HepG2 (cell line): ENCODE results near the gene SSTR5. TPM values are rescaled to one million over a fixed set of nuclear protein-coding genes. Genes with fewer than 3 reads are reported as not detected.

Experiments
- ATAC-seq: fragments of 200-7000 bp; cut with Tn5 transposase; 3 replicates; pipeline ENCODE4 v1.9.1; 2020; ENCODE audit warnings: mild to moderate bottlenecking, moderate library complexity
- BruUV-seq: library from RNA; stranded (reverse); fragments of 400-500 nt; replicated peaks from 2 replicates; lab custom pipeline; 2021; lab: Mats Ljungman, UMichigan
- CTCF ChIA-PET: fragments of 300-600 bp; formaldehyde crosslinking; extraction: SDS; loops from one replicate; lab custom pipeline; 2021; ENCODE audit warnings: low total read pairs, inconsistent platforms, low intra/inter-chr PET ratio; lab: Yijun Ruan, JAX
- POLR2A ChIA-PET: fragments of 350-600 bp; sonication (Branson Sonifier 250); formaldehyde crosslinking; loops from one replicate; lab custom pipeline; 2020; ENCODE audit warnings: antibody characterized with exemption, inconsistent platforms; lab: Yijun Ruan, JAX
- DNase-seq: peaks from one replicate; pipeline ENCODE4 v3.0.0-alpha.2; 2015; ENCODE audit warnings: low spot score
- FAIRE-seq: peaks from 3 replicates; lab custom pipeline; 2011; peaks lifted over from hg19 to GRCh38; lab: Jason Lieb, UNC
- H2AFZ ChIP-seq: one replicate; pipeline ENCODE4 v1.6.1; 2011; ENCODE audit warnings: low read length, inconsistent platforms
- H3K27ac ChIP-seq: fragments of 300-600 bp; 3 replicates; pipeline ENCODE4 v1.8.0; 2011; ENCODE audit warnings: mixed run types, mild to moderate bottlenecking, mixed read lengths, low read length, inconsistent platforms; ENCODE audit not compliant: insufficient read depth; ENCODE audit errors: extremely low read length
- H3K27me3 ChIP-seq, 2 experiments: fragments of 200-600 bp in 1 of 2; 2 replicates in 1 of 2; 3 replicates in 1 of 2; pipeline versions ENCODE4 v1.6.0 to v1.8.0; 2011; ENCODE audit warnings: low read length in 2 of 2, mild to moderate bottlenecking in 2 of 2, moderate library complexity in 2 of 2, inconsistent platforms in 1 of 2; ENCODE audit not compliant: insufficient read depth in 2 of 2, control insufficient read depth in 1 of 2
- H3K36me3 ChIP-seq, 2 experiments: fragments of 200-600 bp in 1 of 2; replicated peaks in 1 of 2; 2 replicates in 1 of 2; 3 replicates in 1 of 2; pipeline versions ENCODE4 v1.5.1 to v1.8.0; 2011; ENCODE audit warnings: low read length in 2 of 2, inconsistent platforms in 1 of 2; ENCODE audit not compliant: insufficient read depth in 2 of 2, control insufficient read depth in 1 of 2
- H3K4me1 ChIP-seq: 2 replicates; pipeline ENCODE4 v1.5.1; 2012; ENCODE audit warnings: low read length, inconsistent platforms; ENCODE audit not compliant: insufficient read depth
- H3K4me2 ChIP-seq: 2 replicates; pipeline ENCODE4 v1.6.0; 2011; ENCODE audit warnings: low read depth, low read length, inconsistent platforms
- H3K4me3 ChIP-seq, 3 experiments: fragments of 200-600 bp in 1 of 3; sonication (generic), shearing (Covaris generic) in 1 of 3; replicated peaks in 1 of 3; 2 replicates each; pipeline ENCODE4 v1.5.1; 2011 to 2016; ENCODE audit warnings: low read length in 3 of 3, inconsistent platforms in 2 of 3, low read depth in 2 of 3, mild to moderate bottlenecking in 2 of 3, control low read depth in 1 of 3, mixed read lengths in 1 of 3; ENCODE audit not compliant: insufficient read depth in 1 of 3
- H3K79me2 ChIP-seq: one replicate; pipeline ENCODE4 v1.6.1; 2011; ENCODE audit warnings: low read length, inconsistent platforms; ENCODE audit not compliant: insufficient read depth
- H3K9ac ChIP-seq: 2 replicates; pipeline ENCODE4 v1.6.0; 2011; ENCODE audit warnings: mild to moderate bottlenecking, low read depth, low read length, inconsistent platforms; ENCODE audit not compliant: insufficient read depth
- H3K9me3 ChIP-seq: 2 replicates; pipeline ENCODE4 v1.5.1; 2012; ENCODE audit warnings: mild to moderate bottlenecking, low read length
- H4K20me1 ChIP-seq: 2 replicates; pipeline ENCODE4 v1.6.0; 2011; ENCODE audit warnings: inconsistent platforms, mild to moderate bottlenecking, low read length, moderate library complexity; ENCODE audit not compliant: insufficient read depth
- AGO2 ChIP-seq: fragments of 200-400 bp; formaldehyde crosslinking; optimal IDR thresholded peaks from 2 replicates; pipeline ENCODE3; 2017; ENCODE audit warnings: mild to moderate bottlenecking, low read depth, low read length, moderate library complexity
- CBFB ChIP-seq: sonication (generic); formaldehyde crosslinking; IDR thresholded peaks from 2 replicates; pipeline ENCODE4 v1.4.0; 2020; ENCODE audit warnings: missing genetic modification reagents
- ETV5 ChIP-seq: IDR thresholded peaks from 2 replicates; pipeline ENCODE4 v1.6.1; 2018; ENCODE audit warnings: missing biosample characterization, missing genetic modification reagents, inconsistent platforms, borderline replicate concordance
- HOXA3 ChIP-seq: sonication (generic); formaldehyde crosslinking; IDR thresholded peaks from 2 replicates; pipeline ENCODE4 v1.5.0; 2020; ENCODE audit warnings: missing genetic modification reagents
- ISL2 ChIP-seq: sonication (generic); formaldehyde crosslinking; IDR thresholded peaks from 2 replicates; pipeline ENCODE4 v1.5.0; 2020; ENCODE audit warnings: missing genetic modification reagents
- KLF12 ChIP-seq: sonication (generic); formaldehyde crosslinking; IDR thresholded peaks from 2 replicates; pipeline ENCODE4 v1.4.0; 2020; ENCODE audit warnings: missing genetic modification reagents, borderline replicate concordance
- MAF1 ChIP-seq: sonication (generic); formaldehyde crosslinking; IDR thresholded peaks from 2 replicates; pipeline ENCODE4 v1.5.0; 2020; ENCODE audit warnings: missing genetic modification reagents, borderline replicate concordance
- MED13 ChIP-seq: sonication (generic); formaldehyde crosslinking; IDR thresholded peaks from 2 replicates; pipeline ENCODE4 v1.5.0; 2020; ENCODE audit warnings: missing genetic modification reagents
- MIER2 ChIP-seq: IDR thresholded peaks from 2 replicates; pipeline ENCODE4 v1.6.1; 2016; ENCODE audit warnings: missing biosample characterization, missing genetic modification reagents
- PATZ1 ChIP-seq: sonication (generic); formaldehyde crosslinking; IDR thresholded peaks from 2 replicates; pipeline ENCODE4 v1.4.0; 2020; ENCODE audit warnings: missing genetic modification reagents
- RBFOX2 ChIP-seq: fragments of 200-400 bp; formaldehyde crosslinking; IDR thresholded peaks from 2 replicates; pipeline ENCODE4 v1.6.1; 2017; ENCODE audit warnings: low read depth, mild to moderate bottlenecking, low read length
- SP140L ChIP-seq: sonication (generic); formaldehyde crosslinking; IDR thresholded peaks from 2 replicates; pipeline ENCODE4 v1.4.0; 2020; ENCODE audit warnings: missing genetic modification reagents, borderline replicate concordance
- SP5 ChIP-seq: IDR thresholded peaks from 2 replicates; pipeline ENCODE4 v1.6.1; 2016; ENCODE audit warnings: low read depth, borderline replicate concordance
- TAF1 ChIP-seq: sonication (generic); formaldehyde crosslinking; IDR thresholded peaks from 2 replicates; pipeline ENCODE4 v1.4.0; 2020; ENCODE audit warnings: missing genetic modification reagents
- TFDP1 ChIP-seq: IDR thresholded peaks from 2 replicates; pipeline ENCODE4 v1.6.1; 2016; ENCODE audit warnings: missing compliant biosample characterization, missing genetic modification reagents, borderline replicate concordance
- TFDP2 ChIP-seq: sonication (generic); formaldehyde crosslinking; IDR thresholded peaks from 2 replicates; pipeline ENCODE4 v1.4.0; 2020; ENCODE audit warnings: missing genetic modification reagents
- ZBTB38 ChIP-seq: sonication (generic); formaldehyde crosslinking; IDR thresholded peaks from 2 replicates; pipeline ENCODE4 v1.5.1; 2020; ENCODE audit warnings: mild to moderate bottlenecking, missing genetic modification reagents
- ZFP82 ChIP-seq: sonication (generic); formaldehyde crosslinking; IDR thresholded peaks from 2 replicates; pipeline ENCODE4 v1.5.1; 2020; ENCODE audit warnings: mild to moderate bottlenecking, missing genetic modification reagents, borderline replicate concordance
- ZNF143 ChIP-seq: sonication (generic); formaldehyde crosslinking; IDR thresholded peaks from 2 replicates; pipeline ENCODE4 v1.4.0; 2020; ENCODE audit warnings: missing genetic modification reagents
- ZNF256 ChIP-seq: sonication (generic); formaldehyde crosslinking; conservative IDR thresholded peaks from 2 replicates; pipeline ENCODE4 v1.4.0; 2020; ENCODE audit warnings: missing genetic modification reagents
- ZNF292 ChIP-seq: sonication (generic); formaldehyde crosslinking; IDR thresholded peaks from 2 replicates; pipeline ENCODE4 v1.8.1; 2022; ENCODE audit warnings: mild to moderate bottlenecking, low read depth, missing genetic modification reagents, borderline replicate concordance
- WGBS: methylation state at CpG from one replicate; pipeline ENCODE4 v1.1.6; 2017; ENCODE audit warnings: low lambda C conversion rate; 5-methylcytosine and 5-hydroxymethylcytosine counted together
- in situ Hi-C: cut with HindIII; loops from 2 replicates; pipeline ENCODE4 v1.10.0; 2017; ENCODE audit warnings: low pct_unique_long_range_greater_than_20kb; ENCODE audit not compliant: extremely low pct_ligation_motif_present
- intact Hi-C: fragments of 100-400 bp; cut with micrococcal nuclease; formaldehyde crosslinking; loops from one replicate; pipeline ENCODE4 v1.10.0; 2022; ENCODE audit not compliant: unreplicated experiment
- polyA plus RNA-seq, 8 experiments: library from polyadenylated mRNA; depleted of rRNA in 3 of 8; stranded (reverse) in 7 of 8; unstranded in 1 of 8; fragments of >200 nt; fragmentation: Illumina TruSeq in 4 of 8; extraction: Trizol in 4 of 8; gene quantifications; 2 replicates each; pipeline versions ENCODE4 v1.2.1 to v1.2.3, GENCODE V29; 2011 to 2016; ENCODE audit warnings: low read depth in 4 of 8, missing spikeins in 1 of 8, mixed read lengths in 1 of 8; ENCODE audit not compliant: insufficient read depth in 1 of 8
- total RNA-seq, 5 experiments: library from RNA; depleted of rRNA; stranded (reverse); fragments of >200 nt; fragmentation: Illumina TruSeq; extraction: Trizol; gene quantifications; 2 replicates each; pipeline ENCODE4 v1.2.3, GENCODE V29; 2016; ENCODE audit warnings: low read depth in 1 of 5

Gene SSTR5
- total and polyA plus RNA-seq, 2 of the 13 experiments (the other 11 are each of a cell fraction or from before 2014, with no cell fraction given): 0.20 to 0.49 TPM

- DNase-seq: peak; percentile 49
- TF ChIP-seq RBFOX2: peak; percentile 7
- TF ChIP-seq ZNF143: no peak
- TF ChIP-seq KLF12 (CRISPR knock-in tag): 0 out of 2 replicates have a peak, but pooled peaks have one; percentile 50
- TF ChIP-seq TFDP2 (CRISPR knock-in tag): 0 out of 2 replicates have a peak, but pooled peaks have one; percentile 14
- TF ChIP-seq MAF1 (CRISPR knock-in tag): no peak
- TF ChIP-seq ETV5 (CRISPR knock-in tag): peak; percentile 75
- TF ChIP-seq MED13: 0 out of 2 replicates have a peak, but pooled peaks have one; percentile 18
- peak; percentile 19; the same call in 1 of the 2 replicates for TF ChIP-seq ISL2 (CRISPR knock-in tag)
- TF ChIP-seq SP140L (CRISPR knock-in tag): no peak
- 0 out of 2 replicates have a peak, but pooled peaks have one; percentile 5 for TF ChIP-seq HOXA3 (CRISPR knock-in tag)
- TF ChIP-seq CBFB (CRISPR knock-in tag): no peak
- no peak for TF ChIP-seq ZFP82
- TF ChIP-seq SP5: peak; percentile 63
- peak; percentile 26; the same call in 1 of the 2 replicates for TF ChIP-seq TAF1
- peak; percentile 71 for TF ChIP-seq PATZ1 (CRISPR knock-in tag)
- TF ChIP-seq ZBTB38 (CRISPR knock-in tag): no peak
- peak; percentile 36 for TF ChIP-seq AGO2
- no peak for TF ChIP-seq MIER2 (CRISPR knock-in tag)
- no peak for TF ChIP-seq ZNF292 (CRISPR knock-in tag)
- TF ChIP-seq TFDP1: peak; percentile 65; the same call in 1 of the 2 replicates
- 0 out of 2 replicates have a peak, but pooled peaks have one; percentile 26 for TF ChIP-seq ZNF256
Measured at GRCh38 chr16:1082952-1083675, 10.6 kb downstream of the SSTR5 start.

More at GRCh38 chr16:1082952-1083675, 10.6 kb downstream of the SSTR5 start:
- Histone ChIP-seq H3K4me1 (peaks cover 71% of the 10 kb centered on the region), H2AFZ (no peak overlapping the region), H3K9ac (peak overlapping the region; percentile 46), H3K36me3 (no peaks in the 10 kb centered on the region), H3K27ac (peak overlapping the region; percentile 70), H3K4me3 (peak overlapping the region in 2 of 3 experiments; percentile 33 to 44; a peak in 3 of 6 replicates), H4K20me1 (no peaks in the 10 kb centered on the region), H3K27me3 (peaks cover 0 to 16% of the 10 kb centered on the region in 2 experiments; a peak in 1 of 5 replicates), H3K9me3 (peaks cover 8% of the 10 kb centered on the region), H3K79me2 (no peaks in the 10 kb centered on the region), H3K4me2 (peak overlapping the region; percentile 42)
- in situ Hi-C loops: no loop called here
- no TSS peak for BruUV-seq
- ChIA-PET CTCF (no interaction called here), POLR2A (interaction anchor here (1.0 to 3.6 kb wide), 3 partner anchors 8 to 14 kb away, joined by 4 to 14 read pairs (median 7); no protein-coding TSS in a partner anchor)
- ATAC-seq (peak; percentile 6; the same call in 2 of the 3 replicates), FAIRE-seq (no peak)
- 47% methylated on average over 6 of the region's 34 CpGs for WGBS
- intact Hi-C loops: no loop called here
